OCI-LY7 (cell line): ENCODE measurements around the gene KCNA3. TPM values are rescaled to one million over a fixed set of nuclear protein-coding genes. Genes with fewer than 3 reads are reported as not detected.

Experiments used
- BruUV-seq: library from RNA; stranded (reverse); fragments of 400-500 nt; replicated peaks from 2 replicates; lab custom pipeline; 2021; lab: Mats Ljungman, UMichigan
- CTCF ChIA-PET: fragments of 300-600 bp; sonication (Branson Sonifier 250); formaldehyde crosslinking; loops from one replicate; lab custom pipeline; 2022; ENCODE audit warnings: antibody characterized with exemption; ENCODE audit not compliant: unreplicated experiment; lab: Charles Lee
- POLR2A ChIA-PET: fragments of 300-600 bp; sonication (Branson Sonifier 250); formaldehyde crosslinking; loops from one replicate; lab custom pipeline; 2022; ENCODE audit warnings: antibody characterized with exemption; lab: Charles Lee
- DNase-seq: peaks from one replicate; pipeline ENCODE4 v3.0.0-alpha.2; 2015; ENCODE audit warnings: low spot score
- H2AFZ ChIP-seq: fragments of 200-600 bp; sonication (generic), shearing (Covaris generic); 2 replicates; pipeline ENCODE4 v1.6.1; 2014; ENCODE audit warnings: mild to moderate bottlenecking, antibody characterized with exemption, low read length, moderate library complexity
- H3K27ac ChIP-seq: fragments of 200-600 bp; sonication (generic); 2 replicates; pipeline ENCODE4 v1.5.1; 2014; ENCODE audit warnings: mixed run types, low read depth, mild to moderate bottlenecking, moderate library complexity, low read length, inconsistent platforms; ENCODE audit not compliant: poor library complexity, severe bottlenecking
- H3K36me3 ChIP-seq: fragments of 200-600 bp; sonication (generic); 2 replicates; pipeline ENCODE4 v1.6.1; 2014; ENCODE audit warnings: mild to moderate bottlenecking, antibody characterized with exemption, low read length, moderate library complexity, mixed read lengths; ENCODE audit not compliant: insufficient read depth
- H3K4me1 ChIP-seq: fragments of 200-600 bp; sonication (generic); 2 replicates; pipeline ENCODE4 v1.5.1; 2014; ENCODE audit warnings: mild to moderate bottlenecking, low read length; ENCODE audit not compliant: insufficient read depth, poor library complexity, severe bottlenecking
- H3K4me2 ChIP-seq: fragments of 200-600 bp; sonication (generic); 2 replicates; pipeline ENCODE4 v1.6.1; 2014; ENCODE audit warnings: mild to moderate bottlenecking, low read length
- H3K4me3 ChIP-seq: fragments of 200-600 bp; sonication (generic); 2 replicates; pipeline ENCODE4 v1.5.1; 2014; ENCODE audit warnings: mild to moderate bottlenecking, low read depth, low read length; ENCODE audit not compliant: poor library complexity, severe bottlenecking
- H3K79me2 ChIP-seq: fragments of 200-600 bp; sonication (generic); 2 replicates; pipeline ENCODE4 v1.6.1; 2016; ENCODE audit warnings: low read depth, mild to moderate bottlenecking, low read length, moderate library complexity, mixed read lengths; ENCODE audit not compliant: insufficient read depth
- H3K9me2 ChIP-seq: fragments of 200-600 bp; sonication (generic); 2 replicates; pipeline ENCODE4 v1.6.1; 2016; ENCODE audit warnings: mild to moderate bottlenecking, low read length, mixed read lengths; ENCODE audit not compliant: insufficient read depth
- H3K9me3 ChIP-seq: fragments of 200-600 bp; sonication (generic); 2 replicates; pipeline ENCODE4 v1.6.1; 2014; ENCODE audit warnings: mild to moderate bottlenecking, mixed run types, low read length, mixed read lengths
- H4K20me1 ChIP-seq: fragments of 200-600 bp; sonication (generic); 2 replicates; pipeline ENCODE4 v1.6.1; 2014; ENCODE audit warnings: mild to moderate bottlenecking, antibody characterized with exemption, low read length, moderate library complexity, mixed read lengths; ENCODE audit not compliant: insufficient read depth
- EZH2phosphoT487 ChIP-seq: fragments of 200-600 bp; sonication (generic); IDR thresholded peaks from 2 replicates; pipeline ENCODE4 v1.6.1; 2018; ENCODE audit warnings: low read depth, borderline replicate concordance, mild to moderate bottlenecking, mixed run types, antibody characterized with exemption, low read length, moderate library complexity, mixed read lengths
- intact Hi-C: fragments of 100-400 bp; cut with micrococcal nuclease; formaldehyde crosslinking; loops from one replicate; pipeline ENCODE4 v1.10.0; 2022; ENCODE audit not compliant: unreplicated experiment
- total RNA-seq, 2 experiments: library from RNA; depleted of rRNA in 1 of 2; stranded (reverse); fragments of >200 nt in 1 of 2; shearing (Covaris generic) in 1 of 2; gene quantifications; 2 replicates each; pipeline ENCODE4 v1.2.3, GENCODE V29; 2014 to 2022
- TF ChIP-seq, protein P1 (sequence below): fragments of 200-600 bp; sonication (generic); conservative IDR thresholded peaks from 2 replicates; pipeline ENCODE4 v1.5.1; 2014; ENCODE audit warnings: mild to moderate bottlenecking, antibody characterized with exemption, low read length, moderate library complexity, mixed read lengths

Gene KCNA3
- total RNA-seq, 2 experiments from 2014 or later = 43.6 to 58.0 TPM

DNA sequence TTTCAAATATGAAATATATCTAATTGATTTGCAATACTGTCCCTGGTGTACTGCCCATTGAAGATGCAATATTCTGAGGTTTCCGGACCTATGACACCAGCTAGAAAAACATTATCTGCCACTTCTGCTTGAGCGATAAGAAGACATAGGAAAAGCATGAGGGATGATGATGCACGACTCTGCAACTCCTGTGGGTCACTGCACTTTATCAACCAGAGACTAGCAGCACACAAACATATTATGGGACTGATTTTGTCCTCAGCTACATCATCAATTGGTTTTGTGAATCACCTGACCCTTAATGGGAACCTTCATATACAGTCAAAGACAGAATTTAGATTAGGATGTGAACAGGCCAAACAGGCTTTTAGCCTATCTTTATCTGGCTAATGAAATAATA, 13.8 kb upstream of the KCNA3 start:
- Histone ChIP-seq H3K36me3 (no peaks in the 10 kb centered on the region), H4K20me1 (no peaks in the 10 kb centered on the region), H2AFZ (no peak overlapping the region), H3K27ac (no peak overlapping the region), H3K4me2 (no peak overlapping the region), H3K79me2 (no peaks in the 10 kb centered on the region), H3K4me1 (peaks cover under 1% of the 10 kb centered on the region), H3K9me2 (no peaks in the 10 kb centered on the region), H3K4me3 (no peak overlapping the region), H3K9me3 (no peaks in the 10 kb centered on the region)
- TF ChIP-seq, protein P1, sequence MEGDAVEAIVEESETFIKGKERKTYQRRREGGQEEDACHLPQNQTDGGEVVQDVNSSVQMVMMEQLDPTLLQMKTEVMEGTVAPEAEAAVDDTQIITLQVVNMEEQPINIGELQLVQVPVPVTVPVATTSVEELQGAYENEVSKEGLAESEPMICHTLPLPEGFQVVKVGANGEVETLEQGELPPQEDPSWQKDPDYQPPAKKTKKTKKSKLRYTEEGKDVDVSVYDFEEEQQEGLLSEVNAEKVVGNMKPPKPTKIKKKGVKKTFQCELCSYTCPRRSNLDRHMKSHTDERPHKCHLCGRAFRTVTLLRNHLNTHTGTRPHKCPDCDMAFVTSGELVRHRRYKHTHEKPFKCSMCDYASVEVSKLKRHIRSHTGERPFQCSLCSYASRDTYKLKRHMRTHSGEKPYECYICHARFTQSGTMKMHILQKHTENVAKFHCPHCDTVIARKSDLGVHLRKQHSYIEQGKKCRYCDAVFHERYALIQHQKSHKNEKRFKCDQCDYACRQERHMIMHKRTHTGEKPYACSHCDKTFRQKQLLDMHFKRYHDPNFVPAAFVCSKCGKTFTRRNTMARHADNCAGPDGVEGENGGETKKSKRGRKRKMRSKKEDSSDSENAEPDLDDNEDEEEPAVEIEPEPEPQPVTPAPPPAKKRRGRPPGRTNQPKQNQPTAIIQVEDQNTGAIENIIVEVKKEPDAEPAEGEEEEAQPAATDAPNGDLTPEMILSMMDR = no peak
- TF ChIP-seq EZH2phosphoT487 = no peak
- ChIA-PET CTCF (no interaction called here), POLR2A (interaction anchor here (1.4 kb wide), 1 partner anchor 9 kb away, joined by 3 read pairs; no protein-coding TSS in a partner anchor)
- no peak for DNase-seq
- no TSS peak for BruUV-seq
- intact Hi-C loops = no loop called here

DNA sequence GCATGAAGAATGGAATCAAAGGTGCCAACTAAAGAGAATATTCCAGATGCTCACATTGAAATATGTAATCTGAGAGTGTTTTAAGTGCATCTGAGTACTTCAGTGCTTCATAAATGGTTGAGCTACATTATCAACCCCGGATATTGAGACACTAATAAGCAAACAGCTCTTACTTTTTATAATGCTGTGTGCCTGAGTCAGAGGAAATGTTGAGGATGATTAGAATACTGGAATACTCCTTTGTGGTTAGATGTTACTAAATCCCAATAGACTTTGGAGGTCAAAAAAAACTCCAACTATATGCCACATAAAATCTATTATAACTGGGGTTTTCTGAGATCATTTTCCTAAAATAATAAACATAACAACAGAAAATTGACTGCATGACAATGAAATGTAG, 12.5 kb upstream of the KCNA3 start:
- no peaks in the 10 kb centered on the region for H3K9me3 ChIP-seq
- no peak overlapping the region for H3K4me2 ChIP-seq
- H3K27ac ChIP-seq = no peak overlapping the region
- peaks cover 9% of the 10 kb centered on the region for H3K4me1 ChIP-seq
- H3K9me2 ChIP-seq = no peaks in the 10 kb centered on the region
- no TSS peak for BruUV-seq
- POLR2A ChIA-PET = no interaction called here
- DNase-seq = no peak
- TF ChIP-seq EZH2phosphoT487 = no peak
- TF ChIP-seq, protein P1 = no peak
- intact Hi-C loops = no loop called here
- H3K79me2 ChIP-seq = no peaks in the 10 kb centered on the region
- CTCF ChIA-PET = no interaction called here
- no peak overlapping the region for H2AFZ ChIP-seq
- H3K36me3 ChIP-seq = no peaks in the 10 kb centered on the region
- H3K4me3 ChIP-seq = no peak overlapping the region
- no peaks in the 10 kb centered on the region for H4K20me1 ChIP-seq

DNA sequence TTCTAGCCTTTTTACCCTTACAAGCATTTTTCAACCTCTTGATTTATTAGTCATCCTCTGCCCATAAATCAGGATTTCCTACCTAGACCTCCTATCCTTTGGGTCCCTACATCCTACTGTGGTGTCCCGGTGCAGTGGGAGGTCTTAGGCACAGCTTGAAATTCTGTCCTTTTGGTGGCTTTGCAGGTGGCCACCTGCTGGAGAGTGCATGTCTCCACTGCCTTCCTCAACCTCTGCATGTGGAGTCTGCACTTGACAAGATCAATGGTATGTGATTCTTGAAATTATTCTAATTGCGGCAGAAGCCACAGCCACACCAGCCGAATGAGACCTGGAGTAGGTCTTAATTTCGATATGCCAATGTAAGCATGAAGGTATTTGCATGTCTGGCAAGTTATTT, 11.4 kb upstream of the KCNA3 start:
- peak; percentile 31 for DNase-seq
- no peaks in the 10 kb centered on the region for H3K79me2 ChIP-seq
- H3K4me1 ChIP-seq = peaks cover 9% of the 10 kb centered on the region
- H3K4me2 ChIP-seq = no peak overlapping the region
- H2AFZ ChIP-seq = no peak overlapping the region
- H3K9me2 ChIP-seq = no peaks in the 10 kb centered on the region
- H3K9me3 ChIP-seq = no peaks in the 10 kb centered on the region
- no peaks in the 10 kb centered on the region for H4K20me1 ChIP-seq
- no peaks in the 10 kb centered on the region for H3K36me3 ChIP-seq
- CTCF ChIA-PET = no interaction called here
- no peak overlapping the region for H3K27ac ChIP-seq
- BruUV-seq = no TSS peak
- POLR2A ChIA-PET = no interaction called here
- no peak overlapping the region for H3K4me3 ChIP-seq
- intact Hi-C loops = no loop called here
- TF ChIP-seq EZH2phosphoT487 = no peak
- TF ChIP-seq, protein P1 = peak; percentile 59
